SK-N-SH (cell line): ENCODE measurements around the gene AFAP1. TPM values are rescaled to one million over a fixed set of nuclear protein-coding genes. Genes with fewer than 3 reads are reported as not detected.

ENCODE experiments used
- CTCF ChIA-PET: fragments of 300-600, 350-600 bp; formaldehyde crosslinking; extraction: SDS; loops from one replicate; lab custom pipeline; 2021; lab: Yijun Ruan, JAX
- POLR2A ChIA-PET: fragments of 350-600 bp; sonication (Branson Sonifier 250); formaldehyde crosslinking; extraction: SDS; loops from one replicate; lab custom pipeline; 2020; ENCODE audit warnings: antibody characterized with exemption, inconsistent platforms; lab: Yijun Ruan, JAX
- DNase-seq: peaks from one replicate; pipeline ENCODE4 v3.0.0; 2012
- H2AFZ ChIP-seq: fragments of 200-600 bp; sonication (generic); 2 replicates; pipeline ENCODE4 v1.8.1; 2016; ENCODE audit warnings: antibody characterized with exemption, mild to moderate bottlenecking, low read depth
- H3F3A ChIP-seq: fragments of 200-600 bp; sonication (generic); replicated peaks from 2 replicates; pipeline ENCODE3; 2016; ENCODE audit warnings: antibody characterized with exemption, mild to moderate bottlenecking; ENCODE audit not compliant: insufficient read depth
- H3K27ac ChIP-seq, 2 experiments: fragments of 200-500 bp in 1 of 2; fragments of 200-600 bp in 1 of 2; sonication (Bioruptor generic) in 1 of 2; sonication (generic), shearing (Covaris generic) in 1 of 2; 2 replicates each; pipeline versions ENCODE4 v1.5.1 to v1.6.1; 2014 to 2016; ENCODE audit warnings: low read depth in 2 of 2, inconsistent platforms in 1 of 2, low read length in 1 of 2, mild to moderate bottlenecking in 1 of 2, mixed read lengths in 1 of 2
- H3K27me3 ChIP-seq: fragments of 200-600 bp; sonication (generic), shearing (Covaris generic); 2 replicates; pipeline ENCODE4 v1.6.1; 2016; ENCODE audit warnings: mixed run types; ENCODE audit not compliant: insufficient read depth
- H3K36me3 ChIP-seq, 2 experiments: fragments of 200-500 bp in 1 of 2; fragments of 200-600 bp in 1 of 2; sonication (Bioruptor generic) in 1 of 2; sonication (generic) in 1 of 2; replicated peaks in 1 of 2; 2 replicates each; pipeline versions ENCODE3 to v1.5.1; 2014 to 2016; ENCODE audit warnings: low read length in 1 of 2, mild to moderate bottlenecking in 1 of 2; ENCODE audit not compliant: insufficient read depth in 2 of 2, control insufficient read depth in 1 of 2
- H3K4me1 ChIP-seq, 2 experiments: fragments of 200-500 bp in 1 of 2; fragments of 200-600 bp in 1 of 2; sonication (Bioruptor generic) in 1 of 2; sonication (generic), shearing (Covaris generic) in 1 of 2; 2 replicates each; pipeline versions ENCODE4 v1.5.1 to v1.6.1; 2014 to 2016; ENCODE audit warnings: low read depth in 1 of 2, low read length in 1 of 2, mixed run types in 1 of 2; ENCODE audit not compliant: insufficient read depth in 2 of 2, control insufficient read depth in 1 of 2
- H3K4me2 ChIP-seq: fragments of 200-600 bp; sonication (generic), shearing (Covaris generic); 2 replicates; pipeline ENCODE4 v1.6.1; 2017; ENCODE audit warnings: mixed run types
- H3K4me3 ChIP-seq, 2 experiments: fragments of 200-500 bp in 1 of 2; fragments of 200-600 bp in 1 of 2; sonication (Bioruptor generic) in 1 of 2; sonication (generic), shearing (Covaris generic) in 1 of 2; 2 replicates each; pipeline versions ENCODE4 v1.5.1 to v1.8.1; 2014 to 2016; ENCODE audit warnings: low read depth in 2 of 2, inconsistent platforms in 1 of 2, low read length in 1 of 2, mild to moderate bottlenecking in 1 of 2, mixed read lengths in 1 of 2, moderate library complexity in 1 of 2
- H3K79me2 ChIP-seq: fragments of 200-600 bp; sonication (generic); 2 replicates; pipeline ENCODE4 v1.8.1; 2017; ENCODE audit warnings: mild to moderate bottlenecking; ENCODE audit not compliant: insufficient read depth
- H3K9ac ChIP-seq: fragments of 200-600 bp; sonication (generic); 2 replicates; pipeline ENCODE4 v1.6.1; 2017; ENCODE audit warnings: mixed run types
- H3K9me2 ChIP-seq: fragments of 200-600 bp; sonication (generic); 2 replicates; pipeline ENCODE4 v1.6.1; 2017; ENCODE audit warnings: mixed run types
- H3K9me3 ChIP-seq: fragments of 200-600 bp; sonication (generic); 2 replicates; pipeline ENCODE4 v1.6.1; 2017; ENCODE audit warnings: mixed run types, mild to moderate bottlenecking, moderate library complexity
- H4K20me1 ChIP-seq: fragments of 200-600 bp; sonication (generic); 2 replicates; pipeline ENCODE4 v1.6.1; 2017; ENCODE audit warnings: mild to moderate bottlenecking, mixed run types; ENCODE audit not compliant: insufficient read depth
- CHD2 ChIP-seq: fragments of 150-350 bp; IDR thresholded peaks from 2 replicates; pipeline ENCODE4 v1.6.1; 2018; ENCODE audit warnings: low read length; ENCODE audit not compliant: partially characterized antibody
- EP300 ChIP-seq, 2 experiments: IDR thresholded peaks; 2 replicates each; pipeline versions ENCODE4 v1.4.0 to v1.6.1; 2012; ENCODE audit warnings: borderline replicate concordance in 1 of 2, low read depth in 1 of 2, low read length in 1 of 2
- EZH2phosphoT487 ChIP-seq: fragments of 200-600 bp; sonication (generic); IDR thresholded peaks from 2 replicates; pipeline ENCODE4 v1.6.1; 2017; ENCODE audit warnings: low read depth, mixed run types, mild to moderate bottlenecking, antibody characterized with exemption, moderate library complexity, borderline replicate concordance
- FOXJ3 ChIP-seq: sonication (generic); formaldehyde crosslinking; IDR thresholded peaks from 2 replicates; pipeline ENCODE4 v1.5.1; 2020; ENCODE audit warnings: mild to moderate bottlenecking, missing genetic modification reagents
- GABPA ChIP-seq: IDR thresholded peaks from 2 replicates; pipeline ENCODE4 v1.4.0; 2012; ENCODE audit warnings: low read depth, mild to moderate bottlenecking
- GATA2 ChIP-seq: sonication (generic); formaldehyde crosslinking; IDR thresholded peaks from 2 replicates; pipeline ENCODE4 v1.5.0; 2020; ENCODE audit warnings: mild to moderate bottlenecking, missing genetic modification reagents
- JUND ChIP-seq: IDR thresholded peaks from 2 replicates; pipeline ENCODE4 v1.4.0; 2012
- MEF2A ChIP-seq: IDR thresholded peaks from 2 replicates; pipeline ENCODE4 v1.4.0; 2012; ENCODE audit warnings: low read depth, borderline replicate concordance
- NFIC ChIP-seq: IDR thresholded peaks from 2 replicates; pipeline ENCODE4 v1.4.0; 2012; ENCODE audit warnings: borderline replicate concordance
- PBX3 ChIP-seq: IDR thresholded peaks from 2 replicates; pipeline ENCODE4; 2012
- POLR2AphosphoS5 ChIP-seq: IDR thresholded peaks from 2 replicates; pipeline ENCODE4 v1.6.1; 2012; ENCODE audit warnings: low read depth, low read length
- RCOR1 ChIP-seq: fragments of 150-350 bp; IDR thresholded peaks from 2 replicates; pipeline ENCODE4 v1.6.1; 2017; ENCODE audit warnings: antibody characterized with exemption, low read length
- RFX5 ChIP-seq: IDR thresholded peaks from 2 replicates; pipeline ENCODE4 v1.6.1; 2012; ENCODE audit warnings: mild to moderate bottlenecking, improper control_type of control experiment, low read length
- SMC3 ChIP-seq: IDR thresholded peaks from 2 replicates; pipeline ENCODE4 v1.6.1; 2012; ENCODE audit warnings: low read depth, low read length, improper control_type of control experiment
- TCF12 ChIP-seq: IDR thresholded peaks from 2 replicates; pipeline ENCODE4 v1.4.0; 2012
- WGBS: methylation state at CpG from one replicate; pipeline ENCODE4 v1.1.6; 2017; ENCODE audit warnings: low lambda C conversion rate; 5-methylcytosine and 5-hydroxymethylcytosine counted together
- polyA plus RNA-seq, 3 experiments: library from polyadenylated mRNA; depleted of rRNA; stranded (reverse); fragments of >200 nt; gene quantifications; 2 replicates each; pipeline ENCODE4 v1.2.3, GENCODE V29; 2012
- TF ChIP-seq, protein P1 (sequence below): IDR thresholded peaks from 2 replicates; pipeline ENCODE4 v1.4.0; 2012; ENCODE audit warnings: low read depth, borderline replicate concordance
- TF ChIP-seq, protein P2 (sequence below): fragments of 200-600 bp; sonication (generic); IDR thresholded peaks from 2 replicates; pipeline ENCODE4 v1.6.1; 2017; ENCODE audit warnings: antibody characterized with exemption, mild to moderate bottlenecking, moderate library complexity
- TF ChIP-seq, protein P3 (sequence below): fragments of 150-350 bp; IDR thresholded peaks from 2 replicates; pipeline ENCODE4 v1.6.1; 2017; ENCODE audit warnings: antibody characterized with exemption, low read length, low read depth, borderline replicate concordance

The AFAP1 gene
- polyA plus RNA-seq, 1 of the 3 experiments (the other 2 are of a cell fraction) = 67.9 TPM

GRCh38 chr4:7853271-7853670 is 86.4 kb downstream of the AFAP1 start:
- CTCF ChIA-PET = interaction anchor here (1.1 kb wide), 2 partner anchors 10 to 50 kb away, joined by 3 to 4 read pairs; no protein-coding TSS in a partner anchor
- no peak overlapping the region for H3K4me2 ChIP-seq
- POLR2A ChIA-PET = no interaction called here
- H4K20me1 ChIP-seq = no peaks in the 10 kb centered on the region
- H3K79me2 ChIP-seq = peaks cover 95% of the 10 kb centered on the region
- H3K27me3 ChIP-seq = no peaks in the 10 kb centered on the region
- H3K4me3 ChIP-seq = no peak overlapping the region
- H3K27ac ChIP-seq = peak overlapping the region in 1 of 2 experiments; percentile 96; a peak in 3 of 4 replicates
- H3F3A ChIP-seq = peaks cover 53% of the 10 kb centered on the region
- no peak for DNase-seq
- H3K36me3 ChIP-seq = peaks cover 66 to 67% of the 10 kb centered on the region in 2 experiments
- H3K9ac ChIP-seq = peak overlapping the region; percentile 35
- peaks cover 29 to 43% of the 10 kb centered on the region in 2 experiments for H3K4me1 ChIP-seq
- H2AFZ ChIP-seq = no peak overlapping the region
- H3K9me2 ChIP-seq = no peaks in the 10 kb centered on the region
- 97% methylated on average over 6 of the region's 11 CpGs for WGBS
- TF ChIP-seq GABPA (no peak), EZH2phosphoT487 (no peak), GATA2 (no peak), FOXJ3 (CRISPR knock-in tag) (no peak), NFIC (no peak), JUND (no peak), RCOR1 (no peak), CHD2 (no peak), EP300 (IDR thresholded peaks at IDR 0.05; ENCODE audit: borderline replicate concordance in 1 of 2, low read depth in 1 of 2, low read length in 1 of 2) (no peak), RFX5 (no peak), PBX3 (no peak), TCF12 (no peak), POLR2AphosphoS5 (no peak), SMC3 (no peak), MEF2A (no peak)
- TF ChIP-seq, protein P1, sequence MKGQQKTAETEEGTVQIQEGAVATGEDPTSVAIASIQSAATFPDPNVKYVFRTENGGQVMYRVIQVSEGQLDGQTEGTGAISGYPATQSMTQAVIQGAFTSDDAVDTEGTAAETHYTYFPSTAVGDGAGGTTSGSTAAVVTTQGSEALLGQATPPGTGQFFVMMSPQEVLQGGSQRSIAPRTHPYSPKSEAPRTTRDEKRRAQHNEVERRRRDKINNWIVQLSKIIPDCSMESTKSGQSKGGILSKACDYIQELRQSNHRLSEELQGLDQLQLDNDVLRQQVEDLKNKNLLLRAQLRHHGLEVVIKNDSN = no peak
- TF ChIP-seq, protein P2, sequence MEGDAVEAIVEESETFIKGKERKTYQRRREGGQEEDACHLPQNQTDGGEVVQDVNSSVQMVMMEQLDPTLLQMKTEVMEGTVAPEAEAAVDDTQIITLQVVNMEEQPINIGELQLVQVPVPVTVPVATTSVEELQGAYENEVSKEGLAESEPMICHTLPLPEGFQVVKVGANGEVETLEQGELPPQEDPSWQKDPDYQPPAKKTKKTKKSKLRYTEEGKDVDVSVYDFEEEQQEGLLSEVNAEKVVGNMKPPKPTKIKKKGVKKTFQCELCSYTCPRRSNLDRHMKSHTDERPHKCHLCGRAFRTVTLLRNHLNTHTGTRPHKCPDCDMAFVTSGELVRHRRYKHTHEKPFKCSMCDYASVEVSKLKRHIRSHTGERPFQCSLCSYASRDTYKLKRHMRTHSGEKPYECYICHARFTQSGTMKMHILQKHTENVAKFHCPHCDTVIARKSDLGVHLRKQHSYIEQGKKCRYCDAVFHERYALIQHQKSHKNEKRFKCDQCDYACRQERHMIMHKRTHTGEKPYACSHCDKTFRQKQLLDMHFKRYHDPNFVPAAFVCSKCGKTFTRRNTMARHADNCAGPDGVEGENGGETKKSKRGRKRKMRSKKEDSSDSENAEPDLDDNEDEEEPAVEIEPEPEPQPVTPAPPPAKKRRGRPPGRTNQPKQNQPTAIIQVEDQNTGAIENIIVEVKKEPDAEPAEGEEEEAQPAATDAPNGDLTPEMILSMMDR = no peak
- TF ChIP-seq, protein P3, sequence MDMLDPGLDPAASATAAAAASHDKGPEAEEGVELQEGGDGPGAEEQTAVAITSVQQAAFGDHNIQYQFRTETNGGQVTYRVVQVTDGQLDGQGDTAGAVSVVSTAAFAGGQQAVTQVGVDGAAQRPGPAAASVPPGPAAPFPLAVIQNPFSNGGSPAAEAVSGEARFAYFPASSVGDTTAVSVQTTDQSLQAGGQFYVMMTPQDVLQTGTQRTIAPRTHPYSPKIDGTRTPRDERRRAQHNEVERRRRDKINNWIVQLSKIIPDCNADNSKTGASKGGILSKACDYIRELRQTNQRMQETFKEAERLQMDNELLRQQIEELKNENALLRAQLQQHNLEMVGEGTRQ = no peak
- no peaks in the 10 kb centered on the region for H3K9me3 ChIP-seq
